IgD-negative memory B cell (primary cell): ENCODE data around the gene CARD11. TPM values are rescaled to one million over a fixed set of nuclear protein-coding genes. Genes with fewer than 3 reads are reported as not detected.
A peak's percentile ranks its signal among the peaks of the same experiment; 100 is the strongest.

Experiments
- H3K27ac Mint-ChIP-seq, 3 donors: one replicate each; pipeline ENCODE4 v1.8.0; 2020 to 2022; ENCODE audit warnings: mild to moderate bottlenecking in 3 of 3, mixed read lengths in 3 of 3, moderate library complexity in 1 of 3
- H3K27me3 Mint-ChIP-seq: one replicate; pipeline ENCODE4 v1.8.0; 2021; ENCODE audit warnings: mixed read lengths
- H3K36me3 Mint-ChIP-seq: one replicate; pipeline ENCODE4 v1.8.0; 2020; ENCODE audit warnings: mild to moderate bottlenecking, mixed read lengths
- H3K4me1 Mint-ChIP-seq, 3 donors: one replicate each; pipeline ENCODE4 v1.8.0; 2020 to 2022; ENCODE audit warnings: mixed read lengths in 3 of 3, mild to moderate bottlenecking in 1 of 3
- H3K4me3 Mint-ChIP-seq, 4 donors: one replicate each; pipeline ENCODE4 v1.8.0; 2020 to 2022; ENCODE audit warnings: mild to moderate bottlenecking in 4 of 4, mixed read lengths in 4 of 4, moderate library complexity in 3 of 4
- H3K9me3 Mint-ChIP-seq, 3 donors: one replicate each; pipeline ENCODE4 v1.8.0; 2020 to 2021; ENCODE audit warnings: mixed read lengths in 3 of 3, mild to moderate bottlenecking in 1 of 3
- polyA plus RNA-seq: library from polyadenylated mRNA; unstranded; fragments of 300-500 nt; fragmentation: Illumina TruSeq; gene quantifications from one replicate; pipeline ENCODE4 v1.2.3, GENCODE V29; 2021

The CARD11 gene
- polyA plus RNA-seq, result 52.4 TPM

- Mint-ChIP-seq H3K4me1 (peaks cover 24 to 30% (median 27%) of the 10 kb centered on the region in 3 donors), H3K4me3 (peak within 1 kb of the TSS; percentile 82 to 99 (median 94)), H3K36me3 (peaks cover 3% of the 10 kb centered on the region), H3K27ac (peak within 1 kb of the TSS; percentile 82 to 97 (median 96)), H3K27me3 (peaks cover 3% of the 10 kb centered on the region), H3K9me3 (no peaks in the 10 kb centered on the region)
Observed at GRCh38 chr7:3043544-3044371, at the start of gene CARD11. Gene CARD11, minus strand, starts transcription at chr7:3043867. Its CDS starts 85,361 bp downstream, at chr7:2958506.

- peaks cover 31 to 41% (median 33%) of the 10 kb centered on the region in 3 donors for H3K4me1 Mint-ChIP-seq
Observed at GRCh38 chr7:3092468-3092867, 48.8 kb upstream of the CARD11 start.

GRCh38 chr7:3091631-3092030 lies 48.0 kb upstream of the CARD11 start:
- Mint-ChIP-seq H3K27me3 (no peaks in the 10 kb centered on the region), H3K36me3 (no peaks in the 10 kb centered on the region), H3K4me3 (peak overlapping the region in 3 of 4 donors; percentile 67 to 83 (median 81)), H3K27ac (peak overlapping the region in 2 of 3 donors; percentile 79 to 96), H3K9me3 (no peaks in the 10 kb centered on the region), H3K4me1 (peaks cover 31 to 42% (median 33%) of the 10 kb centered on the region in 3 donors)

More at GRCh38 chr7:3092468-3092867, 48.8 kb upstream of the CARD11 start:
- Mint-ChIP-seq H3K27ac (peak overlapping the region; percentile 29 to 96 (median 62)), H3K4me3 (peak overlapping the region; percentile 30 to 92 (median 64)), H3K27me3 (no peaks in the 10 kb centered on the region), H3K36me3 (no peaks in the 10 kb centered on the region), H3K9me3 (no peaks in the 10 kb centered on the region)

GRCh38 chr7:3089493-3089892 lies 45.8 kb upstream of the CARD11 start:
- Mint-ChIP-seq H3K27me3 (no peaks in the 10 kb centered on the region), H3K9me3 (no peaks in the 10 kb centered on the region), H3K27ac (peak overlapping the region in 1 of 3 donors; percentile 50), H3K4me3 (no peak overlapping the region), H3K36me3 (no peaks in the 10 kb centered on the region), H3K4me1 (peaks cover 20 to 31% (median 20%) of the 10 kb centered on the region in 3 donors)

- Mint-ChIP-seq H3K27me3 (peaks cover 4% of the 10 kb centered on the region), H3K4me3 (peak overlapping the region in 1 of 4 donors; percentile 33), H3K4me1 (peaks cover 11 to 13% (median 12%) of the 10 kb centered on the region in 3 donors), H3K9me3 (no peaks in the 10 kb centered on the region), H3K27ac (no peak overlapping the region), H3K36me3 (no peaks in the 10 kb centered on the region)
Observed at GRCh38 chr7:3087243-3087755, 43.6 kb upstream of the CARD11 start.

GRCh38 chr7:3083350-3083749 lies 39.7 kb upstream of the CARD11 start:
- H3K36me3 Mint-ChIP-seq, result no peaks in the 10 kb centered on the region
- H3K27me3 Mint-ChIP-seq, result peaks cover 4% of the 10 kb centered on the region
- no peak overlapping the region for H3K4me3 Mint-ChIP-seq
- H3K4me1 Mint-ChIP-seq, result peaks cover 6 to 7% (median 7%) of the 10 kb centered on the region in 3 donors
- no peak overlapping the region for H3K27ac Mint-ChIP-seq
- no peaks in the 10 kb centered on the region for H3K9me3 Mint-ChIP-seq

GRCh38 chr7:3082831-3083230 lies 39.2 kb upstream of the CARD11 start:
- Mint-ChIP-seq H3K27ac (no peak overlapping the region), H3K27me3 (peaks cover 4% of the 10 kb centered on the region), H3K4me3 (no peak overlapping the region), H3K36me3 (no peaks in the 10 kb centered on the region), H3K4me1 (peaks cover 6 to 10% (median 9%) of the 10 kb centered on the region in 3 donors), H3K9me3 (no peaks in the 10 kb centered on the region)

GRCh38 chr7:3082386-3082785 lies 38.7 kb upstream of the CARD11 start:
- no peaks in the 10 kb centered on the region for H3K36me3 Mint-ChIP-seq
- peaks cover 4% of the 10 kb centered on the region for H3K27me3 Mint-ChIP-seq
- no peak overlapping the region for H3K4me3 Mint-ChIP-seq
- no peaks in the 10 kb centered on the region for H3K9me3 Mint-ChIP-seq
- H3K27ac Mint-ChIP-seq, result no peak overlapping the region
- H3K4me1 Mint-ChIP-seq, result peaks cover 6 to 12% (median 9%) of the 10 kb centered on the region in 3 donors

- peaks cover 5 to 12% (median 6%) of the 10 kb centered on the region in 3 donors for H3K4me1 Mint-ChIP-seq
- peaks cover 4% of the 10 kb centered on the region for H3K27me3 Mint-ChIP-seq
- no peak overlapping the region for H3K4me3 Mint-ChIP-seq
- no peak overlapping the region for H3K27ac Mint-ChIP-seq
- peaks cover 0 to 8% (median 5%) of the 10 kb centered on the region in 3 donors for H3K9me3 Mint-ChIP-seq
- peaks cover 4% of the 10 kb centered on the region for H3K36me3 Mint-ChIP-seq
Observed at GRCh38 chr7:3080106-3080505, 36.4 kb upstream of the CARD11 start.

GRCh38 chr7:3078514-3078913 lies 34.8 kb upstream of the CARD11 start:
- no peaks in the 10 kb centered on the region for H3K27me3 Mint-ChIP-seq
- peak overlapping the region in 1 of 4 donors; percentile 56 for H3K4me3 Mint-ChIP-seq
- H3K36me3 Mint-ChIP-seq, result peaks cover 4% of the 10 kb centered on the region
- H3K4me1 Mint-ChIP-seq, result peaks cover 5 to 12% (median 7%) of the 10 kb centered on the region in 3 donors
- peaks cover 0 to 8% (median 5%) of the 10 kb centered on the region in 3 donors for H3K9me3 Mint-ChIP-seq
- H3K27ac Mint-ChIP-seq, result peak overlapping the region in 2 of 3 donors; percentile 18 to 89

GRCh38 chr7:3076700-3077099 lies 33.0 kb upstream of the CARD11 start:
- H3K27me3 Mint-ChIP-seq, result no peaks in the 10 kb centered on the region
- no peak overlapping the region for H3K4me3 Mint-ChIP-seq
- H3K4me1 Mint-ChIP-seq, result peaks cover 5 to 9% (median 9%) of the 10 kb centered on the region in 3 donors
- H3K9me3 Mint-ChIP-seq, result peaks cover 0 to 8% (median 5%) of the 10 kb centered on the region in 3 donors
- H3K36me3 Mint-ChIP-seq, result peaks cover 6% of the 10 kb centered on the region
- H3K27ac Mint-ChIP-seq, result no peak overlapping the region

- Mint-ChIP-seq H3K27me3 (no peaks in the 10 kb centered on the region), H3K4me1 (peaks cover 5 to 9% (median 9%) of the 10 kb centered on the region in 3 donors), H3K36me3 (peaks cover 6% of the 10 kb centered on the region), H3K4me3 (no peak overlapping the region), H3K9me3 (peaks cover 0 to 9% (median 8%) of the 10 kb centered on the region in 3 donors), H3K27ac (no peak overlapping the region)
Observed at GRCh38 chr7:3076163-3076562, 32.5 kb upstream of the CARD11 start.

GRCh38 chr7:3075441-3075840 lies 31.8 kb upstream of the CARD11 start:
- Mint-ChIP-seq H3K4me1 (peaks cover 5 to 9% (median 9%) of the 10 kb centered on the region in 3 donors), H3K36me3 (peaks cover 6% of the 10 kb centered on the region), H3K4me3 (no peak overlapping the region), H3K27ac (no peak overlapping the region), H3K9me3 (peaks cover 1 to 13% (median 8%) of the 10 kb centered on the region in 3 donors), H3K27me3 (no peaks in the 10 kb centered on the region)

GRCh38 chr7:3074459-3074821 lies 30.8 kb upstream of the CARD11 start:
- Mint-ChIP-seq H3K4me3 (no peak overlapping the region), H3K27ac (no peak overlapping the region), H3K4me1 (peaks cover 5 to 17% (median 11%) of the 10 kb centered on the region in 3 donors), H3K36me3 (peaks cover 6% of the 10 kb centered on the region), H3K27me3 (no peaks in the 10 kb centered on the region), H3K9me3 (peaks cover 2 to 13% (median 8%) of the 10 kb centered on the region in 3 donors)

- Mint-ChIP-seq H3K27me3 (no peaks in the 10 kb centered on the region), H3K27ac (no peak overlapping the region), H3K4me1 (peaks cover 6 to 22% (median 15%) of the 10 kb centered on the region in 3 donors), H3K9me3 (peaks cover 2 to 13% (median 8%) of the 10 kb centered on the region in 3 donors), H3K4me3 (no peak overlapping the region), H3K36me3 (peaks cover 6% of the 10 kb centered on the region)
Observed at GRCh38 chr7:3073763-3074458, 30.2 kb upstream of the CARD11 start.
